Tibial artery (tissue), 4 donors: ENCODE data around the gene SLC12A8.

Experiments
- DNase-seq, 2 donors: peaks; one replicate each; pipeline ENCODE4 v3.0.0-alpha.2; 2019
- H3K27ac ChIP-seq, 2 donors: fragments of 200-600 bp; sonication (generic) in 1 of 2; 1 replicate in 1 of 2; 2 replicates in 1 of 2; pipeline ENCODE4 v1.5.1; 2018 to 2019; ENCODE audit warnings: mild to moderate bottlenecking in 1 of 2
- H3K27me3 ChIP-seq, 2 donors: fragments of 200-600 bp; sonication (generic) in 1 of 2; one replicate each; pipeline versions ENCODE4 v1.5.1 to v1.6.0; 2016 to 2019
- H3K36me3 ChIP-seq, 3 donors: fragments of 200-600 bp; sonication (generic) in 2 of 3; one replicate each; pipeline ENCODE4 v1.5.1; 2016 to 2019; ENCODE audit warnings: mild to moderate bottlenecking in 2 of 3
- H3K4me1 ChIP-seq, 4 donors: fragments of 200-600 bp; sonication (generic) in 2 of 4; 1 replicate in 3 of 4; 2 replicates in 1 of 4; pipeline ENCODE4 v1.5.1; 2016 to 2019
- H3K4me3 ChIP-seq, 2 donors: fragments of 200-600 bp; sonication (generic) in 1 of 2; 1 replicate in 1 of 2; 2 replicates in 1 of 2; pipeline ENCODE4 v1.5.1; 2018 to 2019; ENCODE audit warnings: mild to moderate bottlenecking in 2 of 2
- H3K9me3 ChIP-seq, 3 donors: fragments of 200-600 bp; sonication (generic) in 1 of 3; one replicate each; pipeline ENCODE4 v1.5.1; 2016 to 2019
- CTCF ChIP-seq, 2 experiments: fragments of 200-600 bp in 1 of 2; fragments of 450-650 bp in 1 of 2; IDR thresholded peaks; one replicate each; pipeline ENCODE4 v1.5.1; 2017 to 2019; ENCODE audit warnings: antibody characterized with exemption in 2 of 2, mild to moderate bottlenecking in 1 of 2, moderate library complexity in 1 of 2
- intact Hi-C: fragments of 100-400 bp; cut with DNase I; formaldehyde crosslinking; loops from one replicate; pipeline ENCODE4 v1.15.0; 2023; ENCODE audit warnings: low total_unique reads

SLC12A8 gene

GRCh38 chr3:125187599-125187910 is 25.0 kb downstream of the SLC12A8 start:
- peaks cover 0 to 9% (median 0%) of the 10 kb centered on the region in 3 donors for H3K36me3 ChIP-seq
- no peaks in the 10 kb centered on the region for H3K9me3 ChIP-seq
- intact Hi-C loops: no loop called here
- H3K27ac ChIP-seq: no peak overlapping the region
- H3K4me3 ChIP-seq: no peak overlapping the region
- no peak for TF ChIP-seq CTCF (IDR thresholded peaks at IDR 0.05)
- peaks cover 0 to 14% (median 9%) of the 10 kb centered on the region in 4 donors for H3K4me1 ChIP-seq
- no peak for DNase-seq
- no peaks in the 10 kb centered on the region for H3K27me3 ChIP-seq

GRCh38 chr3:125186800-125187598 is 25.5 kb downstream of the SLC12A8 start:
- peaks cover 0 to 14% (median 9%) of the 10 kb centered on the region in 4 donors for H3K4me1 ChIP-seq
- H3K27ac ChIP-seq: no peak overlapping the region
- no peak for DNase-seq
- no peaks in the 10 kb centered on the region for H3K9me3 ChIP-seq
- intact Hi-C loops: no loop called here
- no peak overlapping the region for H3K4me3 ChIP-seq
- no peak for TF ChIP-seq CTCF (IDR thresholded peaks at IDR 0.05)
- H3K36me3 ChIP-seq: peaks cover 0 to 9% (median 0%) of the 10 kb centered on the region in 3 donors
- H3K27me3 ChIP-seq: no peaks in the 10 kb centered on the region

- Histone ChIP-seq H3K27me3 (no peaks in the 10 kb centered on the region), H3K9me3 (no peaks in the 10 kb centered on the region), H3K27ac (no peak overlapping the region), H3K4me3 (no peak overlapping the region), H3K36me3 (peaks cover 0 to 9% (median 0%) of the 10 kb centered on the region in 3 donors), H3K4me1 (peaks cover 0 to 14% (median 9%) of the 10 kb centered on the region in 4 donors)
- no peak for TF ChIP-seq CTCF (IDR thresholded peaks at IDR 0.05)
- intact Hi-C loops: no loop called here
- no peak for DNase-seq
These were observed 26.2 kb downstream of the SLC12A8 start for GRCh38 chr3:125186261-125186787.

- no peak for TF ChIP-seq CTCF (IDR thresholded peaks at IDR 0.05)
- peaks cover 0 to 14% (median 9%) of the 10 kb centered on the region in 4 donors for H3K4me1 ChIP-seq
- H3K36me3 ChIP-seq: peaks cover 0 to 9% (median 0%) of the 10 kb centered on the region in 3 donors
- no peak overlapping the region for H3K4me3 ChIP-seq
- intact Hi-C loops: no loop called here
- no peaks in the 10 kb centered on the region for H3K9me3 ChIP-seq
- no peak overlapping the region for H3K27ac ChIP-seq
- H3K27me3 ChIP-seq: no peaks in the 10 kb centered on the region
- DNase-seq: no peak
These were observed 26.7 kb downstream of the SLC12A8 start for GRCh38 chr3:125185805-125186204.

GRCh38 chr3:125179884-125180240 is 32.7 kb downstream of the SLC12A8 start:
- intact Hi-C loops: no loop called here
- DNase-seq: no peak
- H3K36me3 ChIP-seq: no peaks in the 10 kb centered on the region
- no peak overlapping the region for H3K27ac ChIP-seq
- no peaks in the 10 kb centered on the region for H3K9me3 ChIP-seq
- no peaks in the 10 kb centered on the region for H3K4me1 ChIP-seq
- no peaks in the 10 kb centered on the region for H3K27me3 ChIP-seq
- no peak for TF ChIP-seq CTCF (IDR thresholded peaks at IDR 0.05)
- H3K4me3 ChIP-seq: no peak overlapping the region
